Measurements from ENCODE around the gene GIMAP5. TPM values are rescaled to one million over a fixed set of nuclear protein-coding genes. Genes with fewer than 3 reads are reported as not detected.
A peak's percentile ranks its signal among the peaks of the same experiment; 100 is the strongest.

Gene GIMAP5
- total RNA-seq, 5 donors from 2014 or later (not counting 1 experiment from before 2014, with no cell fraction given), result 82.8 to 271 (median 248) TPM

DNA sequence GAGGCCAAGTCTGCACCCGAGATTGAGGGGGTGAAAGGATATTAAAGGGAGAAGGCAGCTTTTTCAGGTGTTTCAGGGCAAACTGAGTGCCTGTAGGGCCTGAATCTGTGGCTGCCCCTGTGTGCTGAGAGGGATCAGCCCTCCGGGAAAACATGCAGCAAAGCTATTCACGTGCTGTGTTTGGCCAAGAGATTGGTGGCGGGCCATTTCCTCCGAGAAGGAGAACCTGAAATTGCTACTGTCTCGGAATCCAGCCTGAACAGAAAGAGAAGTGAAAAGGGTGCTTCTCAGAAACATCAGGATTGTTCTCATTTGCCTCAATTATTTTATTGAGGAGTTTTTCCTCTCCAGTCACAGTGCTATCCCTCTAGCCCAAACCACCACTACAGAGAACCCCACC lies 16.0 kb downstream of the GIMAP5 start:
- H3K4me1 ChIP-seq (ENCODE audit: control insufficient read depth in 1 of 2, extremely low read depth in 1 of 2, insufficient read depth in 2 of 2, low read length in 2 of 2), result peaks cover 46 to 64% of the 10 kb centered on the region in 2 experiments
- Mint-ChIP-seq H3K4me1 (peaks cover 73 to 86% (median 79%) of the 10 kb centered on the region in 3 donors), H3K4me3 (peak overlapping the region in 1 of 3 donors; percentile 58), H3K36me3 (no peaks in the 10 kb centered on the region), H3K27ac (peak overlapping the region; percentile 96 to 99), H3K9me3 (no peaks in the 10 kb centered on the region), H3K27me3 (no peaks in the 10 kb centered on the region)
- H3K27me3 ChIP-seq (replicated peaks in 1 of 2; ENCODE audit: control insufficient read depth in 2 of 2, extremely low read depth in 1 of 2, insufficient read depth in 2 of 2, low read length in 1 of 2), result no peaks in the 10 kb centered on the region
- 100% methylated on average over 2 of the region's 6 CpGs for WGBS (ENCODE audit: insufficient coverage)
- no peak overlapping the region for H3K4me3 ChIP-seq (ENCODE audit: control insufficient read depth in 1 of 2, extremely low read depth in 1 of 2, low read length in 1 of 2)
- H3K36me3 ChIP-seq (ENCODE audit: control insufficient read depth in 2 of 2, extremely low read depth in 1 of 2, insufficient read depth in 1 of 2, low read length in 1 of 2), result no peaks in the 10 kb centered on the region
- H3K9me3 ChIP-seq, result no peaks in the 10 kb centered on the region
- peak overlapping the region; percentile 77 for H3K27ac ChIP-seq (ENCODE audit: low read length)
- ChIA-PET POLR2A (interaction anchor here in 1 of 2 donors (0.8 kb wide), 1 partner anchor 11 kb away, joined by 7 read pairs; no protein-coding TSS in a partner anchor), CTCF (interaction anchor here in 1 of 2 donors (1.1 kb wide), 1 partner anchor 214 kb away, joined by 3 read pairs; no protein-coding TSS in a partner anchor)
- no peak for DNase-seq
- no peak for ATAC-seq (replicated peaks in 1 of 4)

DNA sequence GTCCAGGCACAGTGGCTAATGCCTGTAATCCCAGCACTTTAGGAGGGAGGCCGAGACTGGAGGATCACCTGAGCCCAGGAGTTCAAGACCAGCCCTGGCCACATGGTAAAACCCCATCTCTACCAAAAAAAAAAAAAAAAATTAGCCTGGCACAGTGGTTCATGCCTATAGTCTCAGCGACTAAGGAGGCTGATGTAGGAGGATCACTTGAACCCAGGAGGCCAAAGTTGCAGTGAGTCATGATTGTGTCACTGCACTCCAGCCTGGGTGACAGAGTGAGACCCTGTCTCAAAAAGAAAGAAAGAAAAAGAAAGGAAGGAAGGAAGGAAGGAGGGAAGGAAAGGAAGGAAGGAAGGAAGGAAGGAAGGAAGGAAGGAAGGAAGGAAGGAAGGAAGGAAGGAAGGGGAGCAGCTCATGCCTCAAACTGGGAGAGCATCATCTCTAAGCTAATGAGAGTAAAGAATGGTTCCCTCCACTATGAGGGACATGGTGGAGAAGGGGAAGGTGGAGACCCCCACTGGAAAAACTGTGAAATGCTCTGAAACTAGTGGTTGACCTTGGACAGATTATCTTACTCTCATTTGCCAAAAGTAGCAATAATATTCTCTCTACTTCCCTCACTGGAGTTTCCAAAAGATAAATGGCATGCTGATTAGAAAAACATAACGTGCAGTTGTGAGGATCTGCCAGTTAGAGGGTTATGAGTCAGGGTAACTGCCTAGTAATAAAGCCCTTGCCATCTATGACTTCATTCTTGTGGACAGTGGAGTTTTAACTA lies 16.8 kb downstream of the GIMAP5 start:
- CTCF ChIA-PET, result interaction anchor here in 1 of 2 donors (0.6 to 1.1 kb wide), 3 partner anchors 13 to 215 kb away, joined by 3 to 4 read pairs (median 3); no protein-coding TSS in a partner anchor
- ATAC-seq (replicated peaks in 1 of 4), result no peak
- H3K4me3 Mint-ChIP-seq, result peak overlapping the region in 2 of 3 donors; percentile 7 to 61
- H3K9me3 Mint-ChIP-seq, result no peaks in the 10 kb centered on the region
- Histone ChIP-seq H3K27me3 (replicated peaks in 1 of 2; ENCODE audit: control insufficient read depth in 2 of 2, extremely low read depth in 1 of 2, insufficient read depth in 2 of 2, low read length in 1 of 2) (no peaks in the 10 kb centered on the region), H3K4me3 (ENCODE audit: control insufficient read depth in 1 of 2, extremely low read depth in 1 of 2, low read length in 1 of 2) (no peak overlapping the region), H3K27ac (ENCODE audit: low read length) (peak overlapping the region; percentile 77), H3K9me3 (no peaks in the 10 kb centered on the region), H3K36me3 (ENCODE audit: control insufficient read depth in 2 of 2, extremely low read depth in 1 of 2, insufficient read depth in 1 of 2, low read length in 1 of 2) (no peaks in the 10 kb centered on the region), H3K4me1 (ENCODE audit: control insufficient read depth in 1 of 2, extremely low read depth in 1 of 2, insufficient read depth in 2 of 2, low read length in 2 of 2) (peaks cover 39 to 56% of the 10 kb centered on the region in 2 experiments)
- POLR2A ChIA-PET, result interaction anchor here in 1 of 2 donors (0.7 kb wide), 1 partner anchor 76 kb away, joined by 8 read pairs; no protein-coding TSS in a partner anchor
- H3K27me3 Mint-ChIP-seq, result no peaks in the 10 kb centered on the region
- WGBS (ENCODE audit: insufficient coverage), result no CpG with 5 or more reads among the region's 3 CpGs
- peaks cover 65 to 78% (median 71%) of the 10 kb centered on the region in 3 donors for H3K4me1 Mint-ChIP-seq
- H3K27ac Mint-ChIP-seq, result peak overlapping the region; percentile 96 to 99
- DNase-seq, result peak in 1 of 35 experiments; percentile 65
- H3K36me3 Mint-ChIP-seq, result no peaks in the 10 kb centered on the region

DNA sequence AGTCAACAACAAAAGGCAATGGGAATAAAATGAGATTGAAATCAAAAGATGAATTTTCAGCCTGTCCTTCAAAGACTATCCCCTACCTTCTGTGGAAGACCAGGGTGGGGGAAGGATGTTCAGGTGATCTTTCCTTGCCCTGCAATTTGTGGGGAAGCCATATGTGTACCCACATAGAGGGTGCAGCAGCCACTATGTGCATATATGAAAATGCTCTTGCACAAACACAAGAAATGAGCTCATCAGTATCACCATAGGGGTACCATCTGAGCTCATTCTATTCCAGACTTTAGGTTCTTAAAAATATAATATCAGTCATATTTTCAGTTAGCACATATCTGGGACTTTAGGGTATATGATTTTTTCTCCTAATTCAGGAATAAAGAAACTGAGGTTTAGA lies 17.7 kb downstream of the GIMAP5 start:
- POLR2A ChIA-PET, result interaction anchor here (0.6 to 1.5 kb wide), 5 partner anchors 38 to 306 kb away, joined by 3 to 7 read pairs (median 6); partner anchors contain the start of gene GIMAP2 (in 1 of the 2)

DNA sequence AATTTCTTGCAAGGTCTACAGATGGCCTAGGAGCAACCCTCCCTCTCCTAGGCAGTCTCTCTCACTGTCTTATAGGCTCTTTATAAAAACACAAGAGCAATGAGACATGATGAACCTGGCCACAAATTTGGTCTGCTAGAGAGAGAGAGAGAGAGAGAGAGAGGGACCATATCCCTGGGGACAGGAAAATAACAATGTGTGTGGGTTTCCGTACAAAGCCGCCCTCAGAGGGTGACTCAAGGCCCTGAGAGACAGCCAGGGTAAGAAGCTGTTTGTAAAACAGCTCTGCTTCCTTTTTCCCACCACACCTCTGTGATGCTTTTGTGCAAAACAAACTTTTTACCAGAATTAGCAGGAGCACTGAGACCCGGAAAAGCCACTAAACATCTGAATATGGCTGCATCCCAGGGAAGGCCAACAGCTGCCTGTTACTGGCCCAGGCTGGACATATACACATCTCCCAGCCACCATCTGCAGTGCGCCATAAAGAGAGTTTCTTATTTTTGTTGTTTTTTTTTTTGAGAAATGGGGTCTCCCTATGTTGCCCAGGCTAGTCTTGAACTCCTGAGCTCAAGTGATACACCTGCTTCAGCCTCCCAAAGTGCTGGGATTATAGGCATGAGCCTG lies 18.4 kb downstream of the GIMAP5 start:
- Mint-ChIP-seq H3K27ac (peak overlapping the region; percentile 98 to 99), H3K27me3 (no peaks in the 10 kb centered on the region), H3K4me3 (peak overlapping the region; percentile 63 to 79 (median 68)), H3K4me1 (peaks cover 51 to 63% (median 56%) of the 10 kb centered on the region in 3 donors), H3K9me3 (no peaks in the 10 kb centered on the region), H3K36me3 (no peaks in the 10 kb centered on the region)
- H3K4me1 ChIP-seq (ENCODE audit: control insufficient read depth in 1 of 2, extremely low read depth in 1 of 2, insufficient read depth in 2 of 2, low read length in 2 of 2), result peaks cover 35 to 48% of the 10 kb centered on the region in 2 experiments
- H3K27ac ChIP-seq (ENCODE audit: low read length), result peak overlapping the region; percentile 77
- ChIA-PET POLR2A (interaction anchor here (0.6 to 1.5 kb wide), 8 partner anchors 70 to 306 kb away, joined by 3 to 7 read pairs (median 6); partner anchors contain the start of genes GIMAP2 (in 1 of the 2) and GIMAP8 (in 1 of the 2)), CTCF (interaction anchor here (0.6 to 3.0 kb wide), 28 partner anchors 9 to 399 kb away, joined by 3 to 68 read pairs (median 4); partner anchors contain the start of genes GIMAP1 (in 1 of the 2), GIMAP2 (in 1 of the 2), GIMAP7 (in 1 of the 2) and GIMAP8 (in 1 of the 2))
- H3K36me3 ChIP-seq (ENCODE audit: control insufficient read depth in 2 of 2, extremely low read depth in 1 of 2, insufficient read depth in 1 of 2, low read length in 1 of 2), result no peaks in the 10 kb centered on the region
- peak in 34 of 35 experiments; percentile 51 to 86 (median 68) for DNase-seq
- H3K4me3 ChIP-seq (ENCODE audit: control insufficient read depth in 1 of 2, extremely low read depth in 1 of 2, low read length in 1 of 2), result peak overlapping the region; percentile 1 to 9
- H3K9me3 ChIP-seq, result no peaks in the 10 kb centered on the region
- WGBS (ENCODE audit: insufficient coverage), result no CpG with 5 or more reads among the region's 4 CpGs
- H3K27me3 ChIP-seq (replicated peaks in 1 of 2; ENCODE audit: control insufficient read depth in 2 of 2, extremely low read depth in 1 of 2, insufficient read depth in 2 of 2, low read length in 1 of 2), result no peaks in the 10 kb centered on the region
- ATAC-seq (replicated peaks in 1 of 4), result peak; percentile 84 to 88 (median 86)

More for the DNA sequence above, 17.7 kb downstream of the GIMAP5 start:
- no peak overlapping the region for H3K4me3 ChIP-seq (ENCODE audit: control insufficient read depth in 1 of 2, extremely low read depth in 1 of 2, low read length in 1 of 2)
- no peaks in the 10 kb centered on the region for H3K36me3 ChIP-seq (ENCODE audit: control insufficient read depth in 2 of 2, extremely low read depth in 1 of 2, insufficient read depth in 1 of 2, low read length in 1 of 2)
- Mint-ChIP-seq H3K36me3 (no peaks in the 10 kb centered on the region), H3K4me3 (peak overlapping the region; percentile 63 to 79 (median 68)), H3K27me3 (no peaks in the 10 kb centered on the region), H3K4me1 (peaks cover 58 to 69% (median 62%) of the 10 kb centered on the region in 3 donors), H3K27ac (peak overlapping the region; percentile 98 to 99), H3K9me3 (no peaks in the 10 kb centered on the region)
- H3K27ac ChIP-seq (ENCODE audit: low read length), result peak overlapping the region; percentile 77
- DNase-seq (peak in 1 of 35 experiments; percentile 43), ATAC-seq (replicated peaks in 1 of 4) (peak; percentile 17 to 40 (median 37))
- H3K4me1 ChIP-seq (ENCODE audit: control insufficient read depth in 1 of 2, extremely low read depth in 1 of 2, insufficient read depth in 2 of 2, low read length in 2 of 2), result peaks cover 36 to 49% of the 10 kb centered on the region in 2 experiments
- CTCF ChIA-PET, result interaction anchor here (0.7 to 3.0 kb wide), 25 partner anchors 9 to 398 kb away, joined by 3 to 68 read pairs (median 4); partner anchors contain the start of genes GIMAP1 (in 1 of the 2), GIMAP2 (in 1 of the 2), GIMAP7 (in 1 of the 2) and GIMAP8 (in 1 of the 2)
- no peaks in the 10 kb centered on the region for H3K27me3 ChIP-seq (replicated peaks in 1 of 2; ENCODE audit: control insufficient read depth in 2 of 2, extremely low read depth in 1 of 2, insufficient read depth in 2 of 2, low read length in 1 of 2)
- H3K9me3 ChIP-seq, result no peaks in the 10 kb centered on the region

DNA sequence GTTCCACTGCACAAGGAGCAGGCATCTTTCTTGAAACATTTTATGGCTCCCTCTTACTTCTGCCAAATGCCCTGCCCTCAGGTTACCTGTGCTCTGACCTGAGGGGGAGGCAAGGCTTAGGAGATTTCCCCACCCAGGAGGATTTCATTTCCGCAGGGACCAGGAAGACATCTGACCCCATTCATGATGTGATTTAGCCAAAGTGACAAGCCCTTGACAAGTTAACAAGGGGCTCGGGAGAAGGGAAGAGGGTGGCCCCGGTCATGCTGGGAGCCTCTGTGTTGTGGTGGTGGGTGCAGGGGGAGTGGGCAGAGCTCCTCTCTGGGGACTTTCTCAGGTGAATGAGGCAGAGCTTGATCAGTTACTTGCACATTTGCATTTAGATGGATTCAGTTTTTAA lies 18.9 kb downstream of the GIMAP5 start:
- DNase-seq (peak in 3 of 35 experiments; percentile 28 to 51 (median 41)), ATAC-seq (replicated peaks in 1 of 4) (peak in 2 of 4 experiments; percentile 0 to 43)
- peak overlapping the region; percentile 98 to 99 for H3K27ac Mint-ChIP-seq
- H3K27ac ChIP-seq (ENCODE audit: low read length), result peak overlapping the region; percentile 77
- no peaks in the 10 kb centered on the region for H3K27me3 Mint-ChIP-seq
- H3K36me3 Mint-ChIP-seq, result peaks cover under 1% of the 10 kb centered on the region
- H3K36me3 ChIP-seq (ENCODE audit: control insufficient read depth in 2 of 2, extremely low read depth in 1 of 2, insufficient read depth in 1 of 2, low read length in 1 of 2), result no peaks in the 10 kb centered on the region
- H3K4me1 ChIP-seq (ENCODE audit: control insufficient read depth in 1 of 2, extremely low read depth in 1 of 2, insufficient read depth in 2 of 2, low read length in 2 of 2), result peaks cover 35 to 47% of the 10 kb centered on the region in 2 experiments
- peak overlapping the region; percentile 63 to 79 (median 68) for H3K4me3 Mint-ChIP-seq
- WGBS (ENCODE audit: insufficient coverage), result 32% methylated on average over 2 of the region's 3 CpGs
- CTCF ChIA-PET, result interaction anchor here (0.6 to 3.0 kb wide), 17 partner anchors 10 to 400 kb away, joined by 3 to 68 read pairs (median 5); partner anchors contain the start of genes GIMAP1 (in 1 of the 2), GIMAP2 (in 1 of the 2), GIMAP7 (in 1 of the 2) and GIMAP8 (in 1 of the 2)
- H3K9me3 ChIP-seq, result no peaks in the 10 kb centered on the region
- H3K9me3 Mint-ChIP-seq, result peaks cover 0 to under 1% (median 0%) of the 10 kb centered on the region in 3 donors
- H3K4me1 Mint-ChIP-seq, result peaks cover 48 to 57% (median 52%) of the 10 kb centered on the region in 3 donors
- no peaks in the 10 kb centered on the region for H3K27me3 ChIP-seq (replicated peaks in 1 of 2; ENCODE audit: control insufficient read depth in 2 of 2, extremely low read depth in 1 of 2, insufficient read depth in 2 of 2, low read length in 1 of 2)
- POLR2A ChIA-PET, result interaction anchor here (0.6 to 1.5 kb wide), 7 partner anchors 70 to 307 kb away, joined by 3 to 7 read pairs (median 5); partner anchors contain the start of genes GIMAP2 (in 1 of the 2) and GIMAP8 (in 1 of the 2)
- peak overlapping the region; percentile 1 to 9 for H3K4me3 ChIP-seq (ENCODE audit: control insufficient read depth in 1 of 2, extremely low read depth in 1 of 2, low read length in 1 of 2)
